Mucosa of rectum (tissue), 2 donors: ENCODE results near the gene ATP6AP1.
A peak's percentile ranks its signal among the peaks of the same experiment; 100 is the strongest.

Experiments used
- H3K27ac ChIP-seq, 2 donors: one replicate each; pipeline ENCODE4 v1.7.0; 2013; ENCODE audit warnings: inconsistent platforms in 2 of 2, low read depth in 2 of 2, low read length in 2 of 2
- H3K27me3 ChIP-seq, 2 donors: one replicate each; pipeline ENCODE4 v1.7.0; 2013; ENCODE audit warnings: low read length in 2 of 2; ENCODE audit not compliant: control insufficient read depth in 2 of 2, insufficient read depth in 2 of 2
- H3K36me3 ChIP-seq, 2 donors: one replicate each; pipeline ENCODE4 v1.7.0; 2013; ENCODE audit warnings: low read length in 2 of 2; ENCODE audit not compliant: control insufficient read depth in 2 of 2, insufficient read depth in 2 of 2
- H3K4me1 ChIP-seq, 2 donors: one replicate each; pipeline ENCODE4 v1.7.0; 2013; ENCODE audit warnings: low read length in 2 of 2, mild to moderate bottlenecking in 1 of 2; ENCODE audit not compliant: control insufficient read depth in 2 of 2, insufficient read depth in 2 of 2
- H3K4me3 ChIP-seq, 2 donors: one replicate each; pipeline ENCODE4 v1.7.0; 2013; ENCODE audit warnings: low read length in 2 of 2
- H3K9ac ChIP-seq, 2 donors: one replicate each; pipeline ENCODE4 v1.7.0; 2013; ENCODE audit warnings: low read length in 2 of 2, low read depth in 1 of 2, mild to moderate bottlenecking in 1 of 2
- H3K9me3 ChIP-seq, 2 donors: one replicate each; pipeline ENCODE4 v1.7.0; 2013; ENCODE audit warnings: low read length in 2 of 2; ENCODE audit not compliant: control insufficient read depth in 2 of 2
- donor health status: healthy.
- donor health status: Normal muscosa, but diverticular disease.

Gene ATP6AP1

DNA sequence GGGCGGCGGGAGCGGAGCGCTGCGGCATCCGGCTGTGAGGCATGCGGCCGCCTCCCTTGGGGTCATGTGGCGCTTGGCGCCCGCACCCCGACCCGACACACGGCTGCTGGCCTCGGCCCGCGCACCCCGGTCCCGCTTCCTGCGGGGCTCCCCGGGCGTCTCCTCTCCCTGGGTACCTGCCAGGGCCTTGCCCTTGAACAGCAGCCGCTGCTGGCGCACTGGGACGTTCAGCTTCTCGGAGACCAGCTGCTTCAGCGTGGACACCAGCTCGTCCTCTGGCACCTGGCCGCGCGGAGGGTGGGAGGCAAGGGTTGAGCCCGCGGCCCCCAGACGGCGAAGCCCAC is 57.5 kb downstream of the ATP6AP1 start:
- H3K9ac ChIP-seq: peak overlapping the region; percentile 65 to 75
- H3K36me3 ChIP-seq: peaks cover 0 to 5% of the 10 kb centered on the region in 2 donors
- no peaks in the 10 kb centered on the region for H3K9me3 ChIP-seq
- peaks cover 0 to 3% of the 10 kb centered on the region in 2 donors for H3K27me3 ChIP-seq
- H3K4me1 ChIP-seq: peaks cover 19 to 21% of the 10 kb centered on the region in 2 donors
- peak overlapping the region; percentile 65 for H3K4me3 ChIP-seq
- H3K27ac ChIP-seq: peak overlapping the region; percentile 71 to 76
